Stimulated activated naive CD8-positive, alpha-beta T cell treated with anti-CD3 and anti-CD28 coated beads, Interleukin-15, amount 100 ng/mL, for 72 hours (primary cell): Measurements from ENCODE around the gene VAPA.

ENCODE experiments used
- ATAC-seq: fragments of 150-1000 bp; cut with Tn5 transposase; 2 replicates; pipeline ENCODE4 v1.10.0; 2021; ENCODE audit warnings: mild to moderate bottlenecking, moderate library complexity
- DNase-seq, 2 donors: peaks; one replicate each; pipeline ENCODE4 v3.0.0; 2021 to 2022
- H3K27ac Mint-ChIP-seq, 2 donors: one replicate each; pipeline ENCODE4 v1.8.0; 2022; ENCODE audit warnings: mild to moderate bottlenecking in 2 of 2, mixed read lengths in 2 of 2, moderate library complexity in 2 of 2
- H3K27me3 Mint-ChIP-seq: one replicate; pipeline ENCODE4 v1.8.0; 2022; ENCODE audit warnings: mixed read lengths
- H3K4me1 Mint-ChIP-seq: one replicate; pipeline ENCODE4 v1.8.0; 2022; ENCODE audit warnings: mild to moderate bottlenecking, mixed read lengths
- H3K4me3 Mint-ChIP-seq, 2 donors: one replicate each; pipeline ENCODE4 v1.8.0; 2022; ENCODE audit warnings: mild to moderate bottlenecking in 2 of 2, mixed read lengths in 2 of 2, moderate library complexity in 1 of 2
- H3K9me3 Mint-ChIP-seq, 2 donors: one replicate each; pipeline ENCODE4 v1.8.0; 2022; ENCODE audit warnings: mixed read lengths in 2 of 2

Gene VAPA

GRCh38 chr18:9913526-9914333 lies at the start of gene VAPA:
TSS of gene VAPA (plus strand) at chr18:9914016. CDS start at chr18:9914257, 241 bp downstream.
- no peaks in the 10 kb centered on the region for H3K27me3 Mint-ChIP-seq
- H3K27ac Mint-ChIP-seq = peak within 1 kb of the TSS; percentile 95 to 96
- H3K4me3 Mint-ChIP-seq = peak within 1 kb of the TSS; percentile 87

GRCh38 chr18:9865764-9866490 lies 47.9 kb upstream of the VAPA start:
- Mint-ChIP-seq H3K27me3 (peaks cover 11% of the 10 kb centered on the region), H3K27ac (no peak overlapping the region), H3K4me1 (peaks cover 30% of the 10 kb centered on the region), H3K4me3 (no peak overlapping the region), H3K9me3 (peaks cover 13 to 25% of the 10 kb centered on the region in 2 donors)
- DNase-seq (no peak), ATAC-seq (no peak)

More at GRCh38 chr18:9913526-9914333, at the start of gene VAPA:
- DNase-seq (peak; percentile 94), ATAC-seq (peak; percentile 90)
- Mint-ChIP-seq H3K4me1 (peaks cover 23% of the 10 kb centered on the region), H3K9me3 (peaks cover 0 to 5% of the 10 kb centered on the region in 2 donors)

- Mint-ChIP-seq H3K4me3 (no peak overlapping the region), H3K27ac (peak overlapping the region in 1 of 2 donors; percentile 14), H3K9me3 (peaks cover 13 to 25% of the 10 kb centered on the region in 2 donors), H3K27me3 (peaks cover 18% of the 10 kb centered on the region), H3K4me1 (peaks cover 24% of the 10 kb centered on the region)
- DNase-seq (no peak), ATAC-seq (no peak)
These were observed 47.2 kb upstream of the VAPA start for GRCh38 chr18:9866627-9867026.

- H3K4me3 Mint-ChIP-seq = no peak overlapping the region
- peaks cover 22% of the 10 kb centered on the region for H3K4me1 Mint-ChIP-seq
- peaks cover 13 to 25% of the 10 kb centered on the region in 2 donors for H3K9me3 Mint-ChIP-seq
- ATAC-seq (no peak), DNase-seq (no peak)
- H3K27ac Mint-ChIP-seq = peak overlapping the region in 1 of 2 donors; percentile 14
- H3K27me3 Mint-ChIP-seq = peaks cover 19% of the 10 kb centered on the region
These were observed 46.7 kb upstream of the VAPA start for GRCh38 chr18:9867071-9867594.

GRCh38 chr18:9868857-9869714 lies 44.7 kb upstream of the VAPA start:
- DNase-seq (no peak), ATAC-seq (no peak)
- Mint-ChIP-seq H3K9me3 (peaks cover 13 to 25% of the 10 kb centered on the region in 2 donors), H3K4me3 (no peak overlapping the region), H3K27ac (no peak overlapping the region), H3K27me3 (peaks cover 19% of the 10 kb centered on the region), H3K4me1 (peaks cover 13% of the 10 kb centered on the region)

GRCh38 chr18:9869715-9870430 lies 43.9 kb upstream of the VAPA start:
- Mint-ChIP-seq H3K27ac (peak overlapping the region in 1 of 2 donors; percentile 2), H3K27me3 (peaks cover 19% of the 10 kb centered on the region), H3K4me1 (peaks cover 13% of the 10 kb centered on the region), H3K9me3 (peaks cover 13 to 24% of the 10 kb centered on the region in 2 donors), H3K4me3 (no peak overlapping the region)
- DNase-seq (no peak), ATAC-seq (no peak)

- H3K9me3 Mint-ChIP-seq = peaks cover 9 to 18% of the 10 kb centered on the region in 2 donors
- peaks cover 19% of the 10 kb centered on the region for H3K27me3 Mint-ChIP-seq
- peak overlapping the region in 1 of 2 donors; percentile 2 for H3K27ac Mint-ChIP-seq
- ATAC-seq (no peak), DNase-seq (no peak)
- peaks cover 13% of the 10 kb centered on the region for H3K4me1 Mint-ChIP-seq
- no peak overlapping the region for H3K4me3 Mint-ChIP-seq
These were observed 43.3 kb upstream of the VAPA start for GRCh38 chr18:9870431-9871008.

- no peak overlapping the region for H3K27ac Mint-ChIP-seq
These were observed 42.5 kb upstream of the VAPA start for GRCh38 chr18:9871244-9871746.

GRCh38 chr18:9872823-9873222 lies 41.0 kb upstream of the VAPA start:
- H3K4me1 Mint-ChIP-seq = peaks cover 25% of the 10 kb centered on the region
- DNase-seq (no peak), ATAC-seq (no peak)
- peaks cover 19% of the 10 kb centered on the region for H3K27me3 Mint-ChIP-seq
- H3K9me3 Mint-ChIP-seq = no peaks in the 10 kb centered on the region
- H3K27ac Mint-ChIP-seq = peak overlapping the region in 1 of 2 donors; percentile 65
- no peak overlapping the region for H3K4me3 Mint-ChIP-seq

More at GRCh38 chr18:9871244-9871746, 42.5 kb upstream of the VAPA start:
- Mint-ChIP-seq H3K27me3 (peaks cover 19% of the 10 kb centered on the region), H3K4me1 (peaks cover 13% of the 10 kb centered on the region), H3K4me3 (no peak overlapping the region), H3K9me3 (peaks cover under 1 to 10% of the 10 kb centered on the region in 2 donors)
- ATAC-seq = no peak
- no peak for DNase-seq

GRCh38 chr18:9874728-9875127 lies 39.1 kb upstream of the VAPA start:
- no peak overlapping the region for H3K4me3 Mint-ChIP-seq
- H3K27ac Mint-ChIP-seq = no peak overlapping the region
- no peaks in the 10 kb centered on the region for H3K9me3 Mint-ChIP-seq
- peaks cover 23% of the 10 kb centered on the region for H3K4me1 Mint-ChIP-seq
- H3K27me3 Mint-ChIP-seq = peaks cover 19% of the 10 kb centered on the region
- no peak for ATAC-seq
- no peak for DNase-seq

- no peak overlapping the region for H3K4me3 Mint-ChIP-seq
- H3K9me3 Mint-ChIP-seq = no peaks in the 10 kb centered on the region
- peaks cover 3% of the 10 kb centered on the region for H3K27me3 Mint-ChIP-seq
- DNase-seq = no peak
- H3K27ac Mint-ChIP-seq = no peak overlapping the region
- no peak for ATAC-seq
- peaks cover 12% of the 10 kb centered on the region for H3K4me1 Mint-ChIP-seq
These were observed 37.5 kb upstream of the VAPA start for GRCh38 chr18:9876212-9876866.

GRCh38 chr18:9876867-9877654 lies 36.8 kb upstream of the VAPA start:
- no peak overlapping the region for H3K4me3 Mint-ChIP-seq
- H3K9me3 Mint-ChIP-seq = no peaks in the 10 kb centered on the region
- H3K27ac Mint-ChIP-seq = peak overlapping the region in 1 of 2 donors; percentile 59
- H3K4me1 Mint-ChIP-seq = peaks cover 12% of the 10 kb centered on the region
- ATAC-seq = peak; percentile 53
- H3K27me3 Mint-ChIP-seq = no peaks in the 10 kb centered on the region
- DNase-seq = no peak

GRCh38 chr18:9877655-9878014 lies 36.2 kb upstream of the VAPA start:
- no peak for ATAC-seq
- Mint-ChIP-seq H3K9me3 (no peaks in the 10 kb centered on the region), H3K27me3 (no peaks in the 10 kb centered on the region), H3K27ac (peak overlapping the region in 1 of 2 donors; percentile 59), H3K4me1 (peaks cover 12% of the 10 kb centered on the region), H3K4me3 (no peak overlapping the region)
- no peak for DNase-seq
